GM20431 (cell line): Measurements from ENCODE around the gene SPOCK1.
"Not testable (repeated sequence)": the region's sequence is repeated elsewhere in the genome, so short reads cannot be mapped to it uniquely, and the experiment has no call there.

ENCODE experiments used
- in situ Hi-C: fragments of 300-500 bp; cut with MseI, MboI; formaldehyde crosslinking; loops from one replicate; pipeline ENCODE4 v1.15.0; 2020; ENCODE audit warnings: low sequenced_read_pairs; ENCODE audit not compliant: unreplicated experiment

SPOCK1 gene

GRCh38 chr5:137281201-137281600, 217.9 kb downstream of the SPOCK1 start:
- in situ Hi-C loops, result no loop called here

DNA sequence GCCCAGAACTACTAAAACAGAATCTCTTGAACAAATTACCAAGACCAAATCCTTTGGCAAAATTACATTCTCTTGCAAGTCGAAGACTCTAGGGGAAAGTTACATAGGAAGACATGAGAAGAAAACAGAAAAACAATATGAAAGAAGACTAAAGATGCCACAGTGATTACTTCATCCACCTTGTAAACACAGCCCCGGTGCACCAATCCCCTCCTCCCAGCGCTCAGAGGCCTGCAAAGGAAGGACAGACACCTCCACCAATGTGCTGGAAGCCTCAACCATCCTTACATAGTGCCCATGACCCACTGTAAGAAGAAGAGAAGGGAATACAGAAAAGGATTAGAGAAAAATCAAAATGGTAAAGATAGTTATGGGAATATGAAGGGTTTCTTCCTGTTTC, 218.5 kb downstream of the SPOCK1 start:
- in situ Hi-C loops, result no loop called here

GRCh38 chr5:137279521-137280231, 219.4 kb downstream of the SPOCK1 start:
- in situ Hi-C loops, result no loop called here

DNA sequence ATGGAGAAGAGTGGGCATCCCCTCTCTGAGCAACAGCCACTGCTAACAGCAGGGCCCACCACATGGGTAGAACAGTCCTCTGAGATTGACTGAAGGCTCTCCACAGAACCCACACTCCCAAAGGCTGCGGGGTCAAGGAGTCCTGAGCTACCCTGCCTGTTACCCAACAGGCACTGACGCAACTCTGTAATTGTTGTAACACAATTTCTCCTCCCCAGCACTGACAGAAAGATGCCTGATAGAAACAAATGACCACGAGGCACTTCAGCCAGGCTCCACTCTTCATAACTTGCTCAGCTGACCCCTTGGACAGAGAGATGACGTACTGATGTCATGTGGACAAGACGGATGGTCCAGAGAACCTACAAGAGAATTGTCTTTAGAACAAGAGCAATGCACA, 220.7 kb downstream of the SPOCK1 start:
- in situ Hi-C loops, result no loop called here

DNA sequence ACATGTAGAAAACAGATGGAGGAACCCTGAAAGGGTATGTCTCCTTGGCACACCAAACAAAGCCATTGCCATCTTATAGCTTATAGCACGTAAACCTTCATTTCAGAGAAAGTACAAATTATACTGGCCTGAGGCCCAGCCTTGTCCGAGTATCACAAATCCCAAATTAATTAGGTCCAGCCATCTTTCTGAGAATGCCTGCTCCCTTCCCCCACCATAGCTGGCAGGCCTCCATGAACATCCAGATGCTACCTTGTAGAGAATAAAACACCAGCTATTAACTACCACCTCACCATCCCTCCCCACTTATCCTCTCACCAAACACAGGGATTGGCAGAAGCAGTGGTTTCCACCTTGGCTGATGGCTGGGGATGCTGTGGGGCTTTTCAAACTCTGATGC, 224.0 kb downstream of the SPOCK1 start:
- in situ Hi-C loops, result no loop called here

DNA sequence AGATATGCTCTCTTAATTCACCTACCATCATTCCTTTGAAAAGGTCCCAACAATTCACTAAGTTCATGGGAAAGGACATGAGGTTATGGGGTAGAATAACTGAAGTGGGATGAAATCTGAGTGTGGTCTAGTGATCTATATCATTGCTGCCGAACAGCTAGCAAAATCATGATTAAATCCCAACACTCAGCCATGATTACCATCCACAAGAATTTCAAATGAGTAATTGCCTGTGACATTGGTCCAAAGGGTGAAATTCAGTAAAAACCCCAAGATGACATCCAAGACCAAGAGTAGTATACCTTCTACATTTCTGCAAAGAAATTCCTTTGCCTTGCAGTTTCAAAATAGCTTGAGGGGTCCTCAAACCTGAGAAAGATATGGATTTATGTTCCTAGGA, 225.6 kb downstream of the SPOCK1 start:
- in situ Hi-C loops, result no loop called here

DNA sequence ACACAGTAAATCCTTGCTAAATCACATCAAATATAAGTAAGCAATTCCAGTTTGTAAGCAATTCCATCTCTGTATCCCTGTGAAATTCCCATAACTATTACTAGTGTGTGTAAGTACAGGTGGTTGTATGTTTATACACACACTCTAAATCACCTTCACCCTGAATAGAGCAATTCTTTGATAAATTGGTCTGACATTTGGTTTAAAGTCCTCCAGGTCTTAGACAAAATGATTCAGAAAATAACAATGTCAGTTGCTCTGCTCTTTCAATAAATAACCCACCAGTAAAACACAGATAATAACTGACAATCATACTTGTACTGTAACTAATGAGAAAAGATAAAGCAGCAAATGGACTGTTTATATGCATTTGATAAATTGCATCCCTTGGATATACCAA, 226.3 kb downstream of the SPOCK1 start:
- in situ Hi-C loops, result no loop called here

- in situ Hi-C loops, result no loop called here
Observed at GRCh38 chr5:137269946-137270345, 229.2 kb downstream of the SPOCK1 start.

- in situ Hi-C loops, result no loop called here
Observed at GRCh38 chr5:137269274-137269673, 229.9 kb downstream of the SPOCK1 start.

- in situ Hi-C loops, result no loop called here
Observed at GRCh38 chr5:137268646-137269045, 230.5 kb downstream of the SPOCK1 start.

DNA sequence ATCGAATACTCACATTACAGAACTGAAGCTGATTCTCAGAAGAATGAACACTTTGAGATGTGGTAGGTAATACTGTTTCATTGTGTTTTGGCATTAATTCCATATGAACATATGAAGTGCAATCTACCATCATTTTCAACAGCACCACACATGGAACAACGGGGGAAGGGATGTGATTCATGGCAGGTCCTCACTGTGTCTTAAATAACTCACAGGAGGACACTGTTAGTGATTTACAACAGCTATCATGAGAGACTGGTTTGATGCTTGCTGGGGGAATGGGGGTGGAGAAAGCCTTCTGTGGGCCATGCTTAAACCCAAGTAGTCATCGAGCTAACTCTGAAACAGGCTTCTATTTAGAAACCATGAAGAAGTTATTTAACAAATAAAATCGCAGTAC, 232.9 kb downstream of the SPOCK1 start:
- in situ Hi-C loops, result no loop called here

DNA sequence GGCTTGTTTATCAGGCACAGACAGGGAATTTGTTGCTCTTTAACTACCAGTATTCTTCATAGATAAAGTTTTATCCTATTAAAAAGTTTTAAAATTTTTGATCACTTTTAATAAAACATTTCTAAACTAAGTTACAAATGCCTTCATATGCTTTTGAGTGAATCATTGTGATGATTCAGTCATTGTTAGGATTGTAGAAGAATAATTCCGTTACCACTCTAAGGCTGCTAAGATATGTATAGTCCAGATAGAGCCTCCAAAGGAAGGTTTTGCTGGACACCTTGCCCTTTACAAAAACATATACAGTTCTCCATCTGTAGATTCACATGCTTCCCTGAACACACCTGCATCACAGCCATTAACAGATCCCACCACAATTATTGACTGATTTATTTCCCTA, 233.7 kb downstream of the SPOCK1 start:
- in situ Hi-C loops, result no loop called here

- in situ Hi-C loops, result no loop called here
Observed at GRCh38 chr5:137264573-137264972, 234.6 kb downstream of the SPOCK1 start.

GRCh38 chr5:137264041-137264440, 235.1 kb downstream of the SPOCK1 start:
- in situ Hi-C loops, result no loop called here

DNA sequence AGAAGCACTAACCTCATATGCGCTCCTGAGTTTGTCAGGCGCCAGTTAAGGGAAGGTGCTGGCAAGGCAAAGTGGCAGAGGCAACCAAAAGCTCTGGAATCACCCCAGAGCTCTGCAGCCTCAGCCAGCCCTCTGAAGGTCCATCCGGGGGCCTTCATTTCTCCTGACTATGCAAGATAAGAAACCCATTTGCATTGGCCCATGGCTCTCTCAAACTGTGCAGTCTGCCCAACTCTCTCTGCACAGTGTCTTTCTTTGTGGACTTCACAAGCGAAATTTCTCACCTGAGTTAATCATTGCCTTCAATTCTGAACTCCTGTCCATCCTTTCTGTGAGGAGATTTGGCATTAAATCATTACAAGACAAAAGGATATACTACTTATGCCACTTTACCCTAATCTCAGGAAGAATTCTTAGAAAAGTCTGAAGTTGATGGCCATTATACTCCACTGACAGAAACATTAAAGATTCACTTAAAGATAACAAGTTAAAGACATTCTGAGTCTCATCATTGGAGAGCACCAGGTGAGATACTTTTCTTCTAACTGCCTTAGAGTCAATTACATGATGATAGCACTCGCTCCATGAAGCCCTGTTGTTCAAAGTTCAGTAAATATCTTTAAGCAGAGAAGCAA, 235.6 kb downstream of the SPOCK1 start:
- in situ Hi-C loops, result no loop called here

DNA sequence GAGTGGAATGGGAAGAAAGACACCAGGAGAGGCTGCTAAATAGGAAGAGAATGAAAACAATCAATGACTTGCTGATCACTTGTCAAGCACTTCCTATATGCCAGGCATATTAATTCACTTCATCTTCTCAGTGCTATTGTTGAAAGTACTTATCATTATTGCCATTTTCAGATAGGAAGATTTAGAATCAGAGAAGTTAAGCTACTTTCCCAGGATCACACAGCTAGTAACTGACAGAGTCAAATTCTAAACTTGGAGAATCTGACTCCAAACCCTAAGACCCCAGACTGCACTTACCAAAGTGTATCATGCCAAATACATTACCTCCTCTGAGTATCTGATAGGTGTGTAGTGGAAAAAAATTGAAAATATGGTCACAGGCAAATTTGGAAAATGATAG, 236.3 kb downstream of the SPOCK1 start:
- in situ Hi-C loops, result no loop called here

- in situ Hi-C loops, result no loop called here
Observed at GRCh38 chr5:137260820-137261695, 238.1 kb downstream of the SPOCK1 start.

DNA sequence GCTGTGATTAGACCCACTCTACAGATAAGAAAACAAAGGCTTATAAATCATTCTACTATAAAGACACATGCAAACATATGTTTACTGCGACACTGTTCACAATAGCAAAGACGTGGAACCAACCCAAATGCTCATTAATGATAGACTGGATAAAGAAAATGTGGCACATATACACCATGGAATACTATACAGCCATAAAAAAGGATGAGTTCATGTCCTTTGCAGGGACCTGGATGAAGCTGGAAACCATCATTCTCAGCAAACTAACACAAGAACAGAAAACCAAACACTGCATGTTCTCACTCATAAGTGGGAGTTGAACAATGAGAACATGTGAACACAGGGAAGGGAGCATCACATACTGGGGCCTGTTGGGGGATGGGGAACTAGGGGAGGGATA, 240.0 kb downstream of the SPOCK1 start:
- in situ Hi-C loops, result not testable (repeated sequence)

GRCh38 chr5:137254119-137255090, 244.7 kb downstream of the SPOCK1 start:
- in situ Hi-C loops, result no loop called here

DNA sequence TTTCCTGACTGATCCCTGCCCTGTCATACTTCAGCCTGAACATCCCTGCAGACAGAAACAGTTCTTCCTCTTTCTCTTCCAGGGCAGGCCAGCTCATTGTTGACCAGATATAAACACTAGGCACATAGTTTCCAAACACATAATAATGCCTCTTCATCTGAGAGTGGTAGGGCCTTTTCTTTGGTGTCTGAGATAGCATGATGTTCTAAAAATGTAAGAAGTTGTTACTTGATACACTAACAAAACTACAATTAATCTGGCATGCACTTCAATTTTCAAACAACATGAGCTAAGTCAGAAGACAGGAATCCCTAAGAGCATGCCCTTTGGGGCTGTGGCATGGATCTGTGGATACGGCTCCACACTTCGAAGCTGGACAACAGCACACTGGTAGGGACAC, 246.6 kb downstream of the SPOCK1 start:
- in situ Hi-C loops, result no loop called here
